Renal cortical epithelial cell (primary cell): ENCODE measurements around the gene BSCL2. TPM values are rescaled to one million over a fixed set of nuclear protein-coding genes. Genes with fewer than 3 reads are reported as not detected.
A peak's percentile ranks its signal among the peaks of the same experiment; 100 is the strongest.
"Not testable (repeated sequence)": the region's sequence is repeated elsewhere in the genome, so short reads cannot be mapped to it uniquely, and the experiment has no call there.

Experiments
- DNase-seq: peaks from one replicate; pipeline ENCODE4 v3.0.0-alpha.2; 2011; ENCODE audit warnings: low read depth
- total RNA-seq: library from RNA; depleted of rRNA; stranded (reverse); fragments of >200 nt; gene quantifications from 2 replicates; pipeline ENCODE4 v1.2.3, GENCODE V29; 2014

Gene BSCL2
- total RNA-seq, 1 donor from 2014 or later, result 50.4 TPM

- no peak for DNase-seq
Observed at GRCh38 chr11:62656796-62657429, 50.3 kb downstream of the BSCL2 start.

GRCh38 chr11:62654297-62654696, 52.9 kb downstream of the BSCL2 start:
- no peak for DNase-seq

GRCh38 chr11:62652161-62653006, 54.8 kb downstream of the BSCL2 start:
- no peak for DNase-seq

- not testable (repeated sequence) for DNase-seq
Observed at GRCh38 chr11:62650283-62650682, 56.9 kb downstream of the BSCL2 start.

- DNase-seq, result no peak
Observed at GRCh38 chr11:62649486-62649885, 57.7 kb downstream of the BSCL2 start.

- no peak for DNase-seq
Observed at GRCh38 chr11:62648967-62649364, 58.3 kb downstream of the BSCL2 start.

- no peak for DNase-seq
Observed at GRCh38 chr11:62648185-62648966, 58.8 kb downstream of the BSCL2 start.

- no peak for DNase-seq
Observed at GRCh38 chr11:62647609-62648005, 59.6 kb downstream of the BSCL2 start.

- DNase-seq, result no peak
Observed at GRCh38 chr11:62646825-62647608, 60.2 kb downstream of the BSCL2 start.

- peak; percentile 88 for DNase-seq
Observed at GRCh38 chr11:62645946-62646824, 61.0 kb downstream of the BSCL2 start, which contains the start of gene GANAB. Gene GANAB (minus strand): TSS chr11:62646613. CDS start chr11:62646599, 14 bp downstream.

- no peak for DNase-seq
Observed at GRCh38 chr11:62645671-62645945, 61.6 kb downstream of the BSCL2 start.

GRCh38 chr11:62644220-62644619, 63.0 kb downstream of the BSCL2 start:
- DNase-seq, result no peak

Other genes starting within 250 kb of the BSCL2 start
- 409 and 1,601 TPM in 2 replicates for gene AHNAK, start 160.6 kb downstream of the BSCL2 start, total RNA-seq
- gene EEF1G, start 133.5 kb downstream of the BSCL2 start, total RNA-seq, result 1,513 and 1,623 TPM in 2 replicates
- gene TUT1, start 115.9 kb downstream of the BSCL2 start, total RNA-seq, result 5.9 and 12.7 TPM in 2 replicates
- 121 and 212 TPM in 2 replicates for gene MTA2, start 105.6 kb downstream of the BSCL2 start, total RNA-seq
- 14.9 and 29.7 TPM in 2 replicates for gene EML3, start 94.6 kb downstream of the BSCL2 start, total RNA-seq
- 0.87 and 2.5 TPM in 2 replicates for gene ROM1, start 94.2 kb downstream of the BSCL2 start, total RNA-seq
- gene B3GAT3, start 85.4 kb downstream of the BSCL2 start, total RNA-seq, result 37.2 and 39.6 TPM in 2 replicates
- gene GANAB, start 60.8 kb downstream of the BSCL2 start, total RNA-seq, result 146 and 347 TPM in 2 replicates
- gene INTS5, start 54.1 kb downstream of the BSCL2 start, total RNA-seq, result 28.1 and 33.8 TPM in 2 replicates
- 20.8 and 33.9 TPM in 2 replicates for gene C11orf98, start 42.2 kb downstream of the BSCL2 start, total RNA-seq
- 3.6 and 13.5 TPM in 2 replicates for gene CSKMT, start 42.1 kb downstream of the BSCL2 start, total RNA-seq
- gene UQCC3, start 35.8 kb downstream of the BSCL2 start, total RNA-seq, result 4.1 and 6.1 TPM in 2 replicates
- 3.9 and 5.0 TPM in 2 replicates for gene LBHD1, start 35.2 kb downstream of the BSCL2 start, total RNA-seq
- gene UBXN1, start 28.4 kb downstream of the BSCL2 start, total RNA-seq, result 97.6 and 105 TPM in 2 replicates
- 0.17 and 0.25 TPM in 2 replicates for gene LRRN4CL, start 17.9 kb downstream of the BSCL2 start, total RNA-seq
- not detected in 2 replicates for gene GNG3, start 252 bp upstream of the BSCL2 start, total RNA-seq
- 4.3 and 18.4 TPM in 2 replicates for gene HNRNPUL2, start 20.0 kb upstream of the BSCL2 start, total RNA-seq
- gene TTC9C, start 21.1 kb upstream of the BSCL2 start, total RNA-seq, result 25.0 and 25.1 TPM in 2 replicates
- gene ZBTB3, start 46.7 kb upstream of the BSCL2 start, total RNA-seq, result 8.7 and 11.8 TPM in 2 replicates
- gene POLR2G, start 54.2 kb upstream of the BSCL2 start, total RNA-seq, result 46.0 and 78.3 TPM in 2 replicates
- 15.1 and 20.7 TPM in 2 replicates for gene TAF6L, start 64.0 kb upstream of the BSCL2 start, total RNA-seq
- gene TMEM179B, start 80.0 kb upstream of the BSCL2 start, total RNA-seq, result 26.6 and 46.4 TPM in 2 replicates
- 15.1 and 29.3 TPM in 2 replicates for gene TMEM223, start 84.6 kb upstream of the BSCL2 start, total RNA-seq
- 7.6 and 50.3 TPM in 2 replicates for gene NXF1, start 98.0 kb upstream of the BSCL2 start, total RNA-seq
- 23.1 and 38.8 TPM in 2 replicates for gene STX5, start 124.6 kb upstream of the BSCL2 start, total RNA-seq
- not detected in 2 replicates for gene TEX54, start 125.4 kb upstream of the BSCL2 start, total RNA-seq
- 42.8 and 59.9 TPM in 2 replicates for gene WDR74, start 132.2 kb upstream of the BSCL2 start, total RNA-seq
- gene SLC3A2, start 173.5 kb upstream of the BSCL2 start, total RNA-seq, result 95.0 and 163 TPM in 2 replicates
- not detected in 2 replicates for gene CHRM1, start 213.9 kb upstream of the BSCL2 start, total RNA-seq